H1 (cell line): ENCODE results near the gene SFR1. TPM values are rescaled to one million over a fixed set of nuclear protein-coding genes. Genes with fewer than 3 reads are reported as not detected.

Source experiments
- CTCF ChIA-PET: fragments of 300-600 bp; sonication (Branson Sonifier 250); formaldehyde crosslinking; loops from one replicate; lab custom pipeline; 2021; ENCODE audit not compliant: partially characterized antibody; lab: Charles Lee
- POLR2A ChIA-PET: fragments of 300-600 bp; sonication (Branson Sonifier 250); formaldehyde crosslinking; loops from one replicate; lab custom pipeline; 2021; ENCODE audit warnings: inconsistent platforms; ENCODE audit not compliant: partially characterized antibody; lab: Charles Lee
- DNase-seq, 2 experiments: peaks; one replicate each; pipeline versions ENCODE4 v3.0.0 to v3.0.0-alpha.2; 2010 to 2022; ENCODE audit warnings: low spot score in 2 of 2, low read depth in 1 of 2, mixed read lengths in 1 of 2
- FAIRE-seq: peaks from 2 replicates; lab custom pipeline; 2011; peaks lifted over from hg19 to GRCh38; lab: Jason Lieb, UNC
- H2AFZ ChIP-seq: 2 replicates; pipeline ENCODE4 v1.8.1; 2012; ENCODE audit warnings: low read length, inconsistent platforms
- H2AK5ac ChIP-seq: 2 replicates; pipeline ENCODE4 v1.6.1; 2013; ENCODE audit warnings: low read depth, low read length
- H2BK120ac ChIP-seq: replicated peaks from 2 replicates; pipeline ENCODE3; 2013; ENCODE audit warnings: low read depth, low read length, inconsistent platforms
- H2BK12ac ChIP-seq: 2 replicates; pipeline ENCODE4 v1.6.1; 2013; ENCODE audit warnings: low read depth, low read length
- H2BK15ac ChIP-seq: 2 replicates; pipeline ENCODE4 v1.6.1; 2013; ENCODE audit warnings: low read length
- H2BK20ac ChIP-seq: 2 replicates; pipeline ENCODE4 v1.6.1; 2013; ENCODE audit warnings: low read length
- H2BK5ac ChIP-seq: 2 replicates; pipeline ENCODE4 v1.6.1; 2013; ENCODE audit warnings: low read depth, low read length
- H3K14ac ChIP-seq: 2 replicates; pipeline ENCODE4 v1.6.1; 2013; ENCODE audit warnings: inconsistent platforms; ENCODE audit not compliant: insufficient read length
- H3K18ac ChIP-seq: 2 replicates; pipeline ENCODE4 v1.6.1; 2013; ENCODE audit warnings: low read length; ENCODE audit errors: extremely low read depth
- H3K23ac ChIP-seq: 2 replicates; pipeline ENCODE4 v1.6.1; 2013; ENCODE audit warnings: inconsistent platforms; ENCODE audit not compliant: insufficient read length
- H3K23me2 ChIP-seq: 2 replicates; pipeline ENCODE4 v1.6.1; 2013; ENCODE audit warnings: low read depth, low read length
- H3K27ac ChIP-seq: 2 replicates; pipeline ENCODE4 v1.6.1; 2011; ENCODE audit warnings: low read depth, low read length, inconsistent platforms
- H3K27me3 ChIP-seq, 4 experiments: replicated peaks in 1 of 4; 1 replicate in 1 of 4; 2 replicates in 3 of 4; pipeline versions ENCODE4 v1.6.1 to v1.8.1; 2011 to 2013; ENCODE audit warnings: low read length in 3 of 4, mild to moderate bottlenecking in 3 of 4, inconsistent platforms in 2 of 4, mixed read lengths in 2 of 4, moderate library complexity in 1 of 4; ENCODE audit not compliant: control insufficient read depth in 3 of 4, insufficient read depth in 3 of 4; ENCODE audit errors: extremely low read depth in 1 of 4
- H3K36me3 ChIP-seq, 4 experiments: 2 replicates each; pipeline versions ENCODE4 v1.6.1 to v1.8.1; 2011 to 2013; ENCODE audit warnings: mild to moderate bottlenecking in 4 of 4, low read length in 3 of 4, moderate library complexity in 2 of 4, control low read depth in 1 of 4, inconsistent platforms in 1 of 4; ENCODE audit not compliant: insufficient read depth in 4 of 4, control insufficient read depth in 2 of 4
- H3K4ac ChIP-seq: replicated peaks from 2 replicates; pipeline ENCODE3; 2013; ENCODE audit warnings: low read length, low read depth, mixed read lengths, inconsistent platforms; ENCODE audit not compliant: insufficient read length
- H3K4me1 ChIP-seq, 4 experiments: replicated peaks in 1 of 4; 1 replicate in 1 of 4; 2 replicates in 3 of 4; pipeline versions ENCODE4 v1.6.1 to v1.8.1; 2011 to 2013; ENCODE audit warnings: low read length in 3 of 4, inconsistent platforms in 2 of 4, mixed read lengths in 1 of 4; ENCODE audit not compliant: insufficient read depth in 4 of 4, control insufficient read depth in 3 of 4
- H3K4me2 ChIP-seq, 2 experiments: 2 replicates each; pipeline versions ENCODE4 v1.6.1 to v1.8.1; 2011 to 2013; ENCODE audit warnings: low read depth in 2 of 2, low read length in 2 of 2, control low read depth in 1 of 2, inconsistent platforms in 1 of 2, mild to moderate bottlenecking in 1 of 2; ENCODE audit not compliant: insufficient read depth in 1 of 2
- H3K4me3 ChIP-seq, 4 experiments: fragments of 200-600, 300-600 bp in 1 of 4; sonication (generic), shearing (Covaris generic), sonication (Bioruptor Twin) in 1 of 4; 2 replicates each; pipeline versions ENCODE4 v1.5.1 to v1.8.1; 2011 to 2016; ENCODE audit warnings: low read length in 4 of 4, low read depth in 3 of 4, control low read depth in 2 of 4, inconsistent platforms in 2 of 4, mild to moderate bottlenecking in 2 of 4, mixed read lengths in 1 of 4, moderate library complexity in 1 of 4; ENCODE audit not compliant: insufficient read depth in 2 of 4; ENCODE audit errors: extremely low read depth in 1 of 4
- H3K56ac ChIP-seq: replicated peaks from 2 replicates; pipeline ENCODE3; 2013; ENCODE audit warnings: low read depth, mild to moderate bottlenecking, mixed read lengths, low read length, inconsistent platforms; ENCODE audit not compliant: insufficient read length
- H3K79me1 ChIP-seq: 2 replicates; pipeline ENCODE4 v1.6.1; 2013; ENCODE audit warnings: low read depth, low read length, control low read depth
- H3K79me2 ChIP-seq, 2 experiments: 2 replicates each; pipeline versions ENCODE4 v1.6.1 to v1.8.1; 2012 to 2013; ENCODE audit warnings: low read length in 2 of 2, mild to moderate bottlenecking in 2 of 2, inconsistent platforms in 1 of 2; ENCODE audit not compliant: insufficient read depth in 2 of 2, control insufficient read depth in 1 of 2
- H3K9ac ChIP-seq, 4 experiments: replicated peaks in 1 of 4; 1 replicate in 1 of 4; 2 replicates in 3 of 4; pipeline versions ENCODE4 v1.6.1 to v1.8.1; 2011 to 2013; ENCODE audit warnings: low read depth in 3 of 4, low read length in 3 of 4, control low read depth in 2 of 4, mild to moderate bottlenecking in 2 of 4, moderate library complexity in 2 of 4, inconsistent platforms in 1 of 4; ENCODE audit errors: extremely low read depth in 1 of 4
- H3K9me3 ChIP-seq, 2 experiments: 2 replicates each; pipeline versions ENCODE4 v1.6.1 to v1.8.1; 2012 to 2013; ENCODE audit warnings: mild to moderate bottlenecking in 2 of 2, moderate library complexity in 2 of 2, control low read depth in 1 of 2, inconsistent platforms in 1 of 2, low read depth in 1 of 2, low read length in 1 of 2, mixed read lengths in 1 of 2; ENCODE audit not compliant: insufficient read depth in 2 of 2
- H4K20me1 ChIP-seq, 2 experiments: replicated peaks in 1 of 2; 2 replicates each; pipeline versions ENCODE3 to v1.8.1; 2011 to 2013; ENCODE audit warnings: inconsistent platforms in 2 of 2, low read length in 2 of 2, mild to moderate bottlenecking in 1 of 2; ENCODE audit not compliant: insufficient read depth in 2 of 2, control insufficient read depth in 1 of 2
- H4K5ac ChIP-seq: 2 replicates; pipeline ENCODE4 v1.6.1; 2013; ENCODE audit warnings: low read length, low read depth, mixed read lengths, inconsistent platforms; ENCODE audit not compliant: insufficient read length
- H4K8ac ChIP-seq: 2 replicates; pipeline ENCODE4 v1.8.0; 2013; ENCODE audit warnings: mild to moderate bottlenecking, moderate library complexity, low read length, inconsistent platforms; ENCODE audit not compliant: insufficient read depth; ENCODE audit errors: extremely low read depth
- H4K91ac ChIP-seq: replicated peaks from 2 replicates; pipeline ENCODE3; 2013; ENCODE audit warnings: low read length, mixed read lengths, inconsistent platforms; ENCODE audit not compliant: insufficient read length
- HDAC2 ChIP-seq, 2 experiments: fragments of 300-600 bp in 1 of 2; sonication (generic) in 1 of 2; IDR thresholded peaks; 2 replicates each; pipeline ENCODE4 v1.6.1; 2011 to 2012; ENCODE audit warnings: low read depth in 2 of 2, low read length in 2 of 2, mild to moderate bottlenecking in 2 of 2, moderate library complexity in 2 of 2, borderline replicate concordance in 1 of 2, inconsistent platforms in 1 of 2
- JUND ChIP-seq: IDR thresholded peaks from 2 replicates; pipeline ENCODE4 v1.6.1; 2011; ENCODE audit warnings: mild to moderate bottlenecking, improper control_type of control experiment, low read length
- KDM5A ChIP-seq: fragments of 200-600 bp; IDR thresholded peaks from 2 replicates; pipeline ENCODE4 v1.7.1; 2012; ENCODE audit warnings: mild to moderate bottlenecking, low read length, inconsistent platforms, mixed read lengths
- MAX ChIP-seq: IDR thresholded peaks from 2 replicates; pipeline ENCODE4 v1.6.1; 2012; ENCODE audit warnings: inconsistent platforms
- PHF8 ChIP-seq: fragments of 200-600 bp; sonication (generic); conservative IDR thresholded peaks from 2 replicates; pipeline ENCODE4 v1.7.1; 2012; ENCODE audit warnings: low read depth, mild to moderate bottlenecking, inconsistent platforms, low read length, moderate library complexity
- POLR2AphosphoS5 ChIP-seq: IDR thresholded peaks from 2 replicates; pipeline ENCODE4 v1.6.1; 2011; ENCODE audit warnings: low read depth, low read length
- POU5F1 ChIP-seq: IDR thresholded peaks from 2 replicates; pipeline ENCODE4 v1.6.1; 2011; ENCODE audit warnings: low read depth, mild to moderate bottlenecking, low read length, moderate library complexity
- TCF12 ChIP-seq: IDR thresholded peaks from 2 replicates; pipeline ENCODE4 v1.6.1; 2011; ENCODE audit warnings: low read depth, mild to moderate bottlenecking, low read length
- WGBS, 2 experiments: shearing (Covaris generic) in 1 of 2; methylation state at CpG; one replicate each; pipeline versions ENCODE4 v1.1.6 to v1.1.7; 2013 to 2015; ENCODE audit warnings: low lambda C conversion rate in 2 of 2, mixed read lengths in 2 of 2, inconsistent platforms in 1 of 2, low coverage in 1 of 2, missing lambda C conversion rate in 1 of 2; ENCODE audit not compliant: insufficient replicate concordance in 2 of 2, insufficient coverage in 1 of 2, insufficient read length in 1 of 2; ENCODE audit errors: extremely low coverage in 1 of 2, missing lambda C conversion rate in 1 of 2; 5-methylcytosine and 5-hydroxymethylcytosine counted together
- polyA plus RNA-seq, 7 experiments: library from polyadenylated mRNA; depleted of rRNA in 3 of 7; stranded (reverse) in 5 of 7; unstranded in 2 of 7; fragments of >200 nt in 5 of 7; fragments of 200-250 nt in 2 of 7; gene quantifications; 1 replicate in 5 of 7; 2 replicates in 1 of 7; 4 replicates in 1 of 7; pipeline versions ENCODE4 v1.2.1 to v1.2.3, GENCODE V29; 2011 to 2013; ENCODE audit warnings: missing spikeins in 2 of 7, mixed read lengths in 2 of 7
- total RNA-seq: library from RNA; stranded (reverse); fragmentation: NEBNext Ultra II Directional; extraction: Animal tissue kit (Norgen Biotek cat#: 25700); gene quantifications from 2 replicates; pipeline ENCODE4 v1.2.1, GENCODE V29; 2021

SFR1 gene
- total and polyA plus RNA-seq, 2 of the 8 experiments (the other 6 are each of a cell fraction or from before 2014, with no cell fraction given), result 3.4 to 7.7 TPM

- H3K56ac ChIP-seq, result no peak overlapping the region
- no peak overlapping the region for H4K91ac ChIP-seq
- CTCF ChIA-PET, result interaction anchor here (0.8 to 8.6 kb wide), 7 partner anchors 9 to 82 kb away, joined by 3 to 43 read pairs (median 6); no protein-coding TSS in a partner anchor
- no peak overlapping the region for H3K14ac ChIP-seq
- TF ChIP-seq TCF12 (no peak), MAX (no peak), JUND (no peak), HDAC2 (IDR thresholded peaks at IDR 0.05; ENCODE audit: borderline replicate concordance in 1 of 2, low read depth in 2 of 2, low read length in 2 of 2) (no peak), PHF8 (no peak), KDM5A (no peak), POLR2AphosphoS5 (no peak), POU5F1 (no peak)
- TF ChIP-seq, all 59 proteins: peak for 0
- H3K9ac ChIP-seq, result no peak overlapping the region
- no peak overlapping the region for H2AK5ac ChIP-seq
- H3K4me1 ChIP-seq, result no peaks in the 10 kb centered on the region; a peak in 2 of 7 replicates
- H3K4ac ChIP-seq, result no peak overlapping the region
- POLR2A ChIA-PET, result interaction anchor here (1.9 kb wide), 1 partner anchor 16 kb away, joined by 4 read pairs; no protein-coding TSS in a partner anchor
- H4K20me1 ChIP-seq, result no peaks in the 10 kb centered on the region
- no peak overlapping the region for H3K4me3 ChIP-seq
- no peak overlapping the region for H2BK15ac ChIP-seq
- no peaks in the 10 kb centered on the region for H3K79me1 ChIP-seq
- no peak overlapping the region for H2BK5ac ChIP-seq
- H3K4me2 ChIP-seq, result no peak overlapping the region
- no peak overlapping the region for H2BK20ac ChIP-seq
- H3K9me3 ChIP-seq, result no peaks in the 10 kb centered on the region
- no peak overlapping the region for H3K23ac ChIP-seq
- H3K18ac ChIP-seq, result no peak overlapping the region
- H4K8ac ChIP-seq, result no peak overlapping the region
- no peak overlapping the region for H2AFZ ChIP-seq
- no peak overlapping the region for H3K27ac ChIP-seq
- WGBS, 2 experiments, result 90% methylated on average over 2 of the region's 2 CpGs; no CpG with 5 or more reads in 1 of the 2 experiments
- no peak overlapping the region for H2BK12ac ChIP-seq
- no peak for DNase-seq
- peaks cover 0 to under 1% (median 0%) of the 10 kb centered on the region in 4 experiments; a peak in 1 of 7 replicates for H3K27me3 ChIP-seq
- no peak for FAIRE-seq
- H2BK120ac ChIP-seq, result no peak overlapping the region
- H3K79me2 ChIP-seq, result no peaks in the 10 kb centered on the region
- no peaks in the 10 kb centered on the region for H3K23me2 ChIP-seq
- no peaks in the 10 kb centered on the region; a peak in 1 of 8 replicates for H3K36me3 ChIP-seq
- no peak overlapping the region for H4K5ac ChIP-seq
Observed at GRCh38 chr10:104128214-104128613, 6.2 kb downstream of the SFR1 start.
